Upper lobe of right lung (tissue), 1 donor: ENCODE results near the gene PPP1R11. TPM values are rescaled to one million over a fixed set of nuclear protein-coding genes. Genes with fewer than 3 reads are reported as not detected.
A peak's percentile ranks its signal among the peaks of the same experiment; 100 is the strongest.

Experiments used
- ATAC-seq: fragments of 200-7000 bp; cut with Tn5 transposase; one replicate; pipeline ENCODE4 v1.9.1; 2020; ENCODE audit warnings: mild to moderate bottlenecking, moderate library complexity
- DNase-seq: peaks from one replicate; pipeline ENCODE4 v3.0.0-alpha.2; 2020
- H3K27ac ChIP-seq: fragments of 200-600 bp; one replicate; pipeline ENCODE4 v1.8.0; 2022
- H3K27me3 ChIP-seq: fragments of 200-600 bp; one replicate; pipeline ENCODE4 v1.8.0; 2022; ENCODE audit warnings: mild to moderate bottlenecking
- H3K36me3 ChIP-seq: fragments of 200-600 bp; one replicate; pipeline ENCODE4 v1.8.0; 2022
- H3K4me1 ChIP-seq: fragments of 200-600 bp; one replicate; pipeline ENCODE4 v1.8.0; 2022
- H3K4me3 ChIP-seq: fragments of 200-600 bp; one replicate; pipeline ENCODE4 v1.8.0; 2022; ENCODE audit warnings: mild to moderate bottlenecking
- H3K9me3 ChIP-seq: fragments of 200-600 bp; one replicate; pipeline ENCODE4 v1.8.0; 2022
- intact Hi-C: fragments of 100-400 bp; cut with DNase I; formaldehyde crosslinking; loops from one replicate; pipeline ENCODE4 v1.11.0; 2022
- total RNA-seq: library from RNA; stranded (reverse); fragmentation: NEBNext Ultra II Directional; extraction: Animal tissue kit (Norgen Biotek cat#: 25700); gene quantifications from one replicate; pipeline ENCODE4 v1.2.1, GENCODE V29; 2021
- TF ChIP-seq, protein P1 (sequence below): fragments of 200-600 bp; IDR thresholded peaks from one replicate; pipeline ENCODE4 v1.8.0; 2022; ENCODE audit warnings: antibody characterized with exemption
- donor health status: DM: no; HTN: yes; CAD: no; lungs with severe emphysema.

The PPP1R11 gene
- total RNA-seq, 1 donor from 2014 or later: 62.6 TPM

DNA sequence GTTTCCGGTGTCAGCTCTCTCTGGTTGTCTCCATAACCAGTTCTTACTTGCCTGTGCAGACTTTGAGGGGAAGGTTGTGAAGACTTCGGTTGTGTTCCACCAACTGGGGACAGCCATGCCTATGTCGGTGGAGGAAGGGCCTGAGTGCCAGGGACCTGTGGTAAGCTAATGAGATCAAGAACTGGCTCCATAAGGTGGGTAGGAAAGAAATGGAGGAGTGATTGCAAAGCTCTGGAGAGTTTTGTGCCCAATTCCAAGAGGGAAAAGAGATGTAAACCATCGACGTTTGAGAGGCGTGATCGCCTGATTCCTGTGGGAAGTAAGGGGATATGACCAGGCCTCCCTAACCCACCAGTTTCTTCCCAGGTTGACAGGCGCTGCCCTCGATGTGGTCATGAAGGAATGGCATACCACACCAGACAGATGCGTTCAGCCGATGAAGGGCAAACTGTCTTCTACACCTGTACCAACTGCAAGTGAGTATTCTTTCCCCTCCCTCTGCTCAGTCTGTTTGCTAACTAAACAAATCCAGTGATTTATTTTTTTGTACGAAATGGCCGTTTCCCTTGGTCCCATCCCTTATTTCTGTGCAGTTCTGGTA, 5.0 kb upstream of the PPP1R11 start:
- H3K27me3 ChIP-seq: no peaks in the 10 kb centered on the region
- no peaks in the 10 kb centered on the region for H3K9me3 ChIP-seq
- H3K4me3 ChIP-seq: peak overlapping the region; percentile 78
- H3K4me1 ChIP-seq: peaks cover 26% of the 10 kb centered on the region
- DNase-seq: no peak
- H3K27ac ChIP-seq: peak overlapping the region; percentile 90
- TF ChIP-seq, protein P1, sequence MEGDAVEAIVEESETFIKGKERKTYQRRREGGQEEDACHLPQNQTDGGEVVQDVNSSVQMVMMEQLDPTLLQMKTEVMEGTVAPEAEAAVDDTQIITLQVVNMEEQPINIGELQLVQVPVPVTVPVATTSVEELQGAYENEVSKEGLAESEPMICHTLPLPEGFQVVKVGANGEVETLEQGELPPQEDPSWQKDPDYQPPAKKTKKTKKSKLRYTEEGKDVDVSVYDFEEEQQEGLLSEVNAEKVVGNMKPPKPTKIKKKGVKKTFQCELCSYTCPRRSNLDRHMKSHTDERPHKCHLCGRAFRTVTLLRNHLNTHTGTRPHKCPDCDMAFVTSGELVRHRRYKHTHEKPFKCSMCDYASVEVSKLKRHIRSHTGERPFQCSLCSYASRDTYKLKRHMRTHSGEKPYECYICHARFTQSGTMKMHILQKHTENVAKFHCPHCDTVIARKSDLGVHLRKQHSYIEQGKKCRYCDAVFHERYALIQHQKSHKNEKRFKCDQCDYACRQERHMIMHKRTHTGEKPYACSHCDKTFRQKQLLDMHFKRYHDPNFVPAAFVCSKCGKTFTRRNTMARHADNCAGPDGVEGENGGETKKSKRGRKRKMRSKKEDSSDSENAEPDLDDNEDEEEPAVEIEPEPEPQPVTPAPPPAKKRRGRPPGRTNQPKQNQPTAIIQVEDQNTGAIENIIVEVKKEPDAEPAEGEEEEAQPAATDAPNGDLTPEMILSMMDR: no peak
- intact Hi-C loops: no loop called here
- H3K36me3 ChIP-seq: peaks cover 16% of the 10 kb centered on the region
- ATAC-seq: peak; percentile 22

DNA sequence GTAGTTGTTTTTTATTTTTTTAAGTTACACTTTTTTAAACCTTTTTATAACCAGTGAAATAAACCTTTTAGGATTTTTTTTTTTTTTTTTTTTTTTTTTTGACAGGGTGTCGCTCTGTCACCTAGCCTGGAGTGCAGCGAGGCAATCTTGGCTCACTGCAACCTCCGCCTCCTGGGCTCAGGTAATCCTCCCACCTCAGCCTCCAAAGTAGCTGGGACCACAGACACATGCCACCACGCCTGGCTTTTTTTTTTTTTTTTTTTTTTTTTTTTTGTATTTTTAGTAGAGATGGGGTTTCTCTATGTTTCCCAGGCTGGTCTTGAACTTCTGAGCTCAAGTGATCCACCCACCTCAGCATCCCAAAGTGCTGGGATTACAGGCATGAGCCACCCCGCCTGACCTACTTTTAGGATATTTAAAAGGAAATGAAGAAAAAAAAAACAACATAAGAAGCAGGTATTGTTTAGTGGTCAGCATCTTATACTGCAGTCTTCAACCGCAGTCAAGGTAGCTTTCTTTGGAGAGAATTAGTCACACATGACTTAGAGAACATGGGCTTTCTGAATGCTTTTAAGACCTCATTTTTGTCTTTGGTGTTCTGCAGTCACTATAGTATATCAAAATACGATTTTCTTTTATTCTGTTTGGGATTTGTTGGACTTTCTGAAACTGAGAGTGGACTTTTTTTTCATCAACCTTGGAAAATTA, 4.4 kb upstream of the PPP1R11 start:
- DNase-seq (no peak), ATAC-seq (no peak)
- Histone ChIP-seq H3K27ac (peak overlapping the region; percentile 90), H3K4me1 (peaks cover 26% of the 10 kb centered on the region), H3K9me3 (no peaks in the 10 kb centered on the region), H3K36me3 (peaks cover 9% of the 10 kb centered on the region), H3K27me3 (no peaks in the 10 kb centered on the region), H3K4me3 (peak overlapping the region; percentile 78)
- TF ChIP-seq, protein P1: no peak
- intact Hi-C loops: no loop called here

DNA sequence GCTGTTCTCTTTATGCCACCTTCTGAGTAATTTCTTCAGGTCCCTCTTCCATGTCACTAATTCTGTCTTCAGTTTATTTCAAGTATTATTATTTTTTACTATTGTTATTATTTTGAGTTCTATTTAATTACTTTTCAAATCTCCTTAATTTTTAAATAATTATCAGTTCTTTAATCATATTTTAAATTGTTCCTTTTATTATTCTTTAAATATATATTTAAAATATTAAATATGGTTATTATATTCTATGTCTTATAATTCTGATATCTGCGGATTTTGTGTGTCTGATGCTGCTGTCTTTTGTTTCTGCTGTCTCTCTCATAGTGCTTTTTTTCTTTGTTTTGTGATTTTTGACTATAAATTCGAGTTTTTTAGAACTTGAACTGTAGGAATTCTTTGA, 3.7 kb upstream of the PPP1R11 start:
- ATAC-seq (no peak), DNase-seq (no peak)
- peaks cover 4% of the 10 kb centered on the region for H3K36me3 ChIP-seq
- intact Hi-C loops: no loop called here
- H3K4me1 ChIP-seq: peaks cover 32% of the 10 kb centered on the region
- TF ChIP-seq, protein P1: no peak
- no peak overlapping the region for H3K27ac ChIP-seq
- no peak overlapping the region for H3K4me3 ChIP-seq
- no peaks in the 10 kb centered on the region for H3K27me3 ChIP-seq
- no peaks in the 10 kb centered on the region for H3K9me3 ChIP-seq

DNA sequence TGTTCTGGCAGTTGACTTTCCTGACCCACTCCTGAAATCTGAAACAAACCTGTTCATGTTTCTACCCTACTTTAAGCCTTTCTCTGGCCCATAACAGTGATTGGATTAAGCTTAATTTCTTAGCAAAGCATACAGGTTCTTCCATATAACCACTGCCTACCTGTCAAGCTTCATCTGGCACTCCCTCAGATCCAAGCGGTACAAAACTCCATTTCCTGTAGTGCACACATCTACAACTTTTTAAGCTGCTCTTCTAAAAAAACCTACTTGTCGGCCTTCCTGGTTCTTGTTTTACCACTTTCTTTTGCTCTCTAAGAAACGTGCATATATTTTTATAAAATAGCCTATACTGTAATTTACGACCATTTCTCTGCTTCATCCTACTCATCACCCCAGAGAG, 916 bp upstream of the PPP1R11 start:
- Histone ChIP-seq H3K4me1 (peaks cover 24% of the 10 kb centered on the region), H3K27me3 (no peaks in the 10 kb centered on the region), H3K36me3 (peaks cover 10% of the 10 kb centered on the region), H3K9me3 (no peaks in the 10 kb centered on the region), H3K4me3 (peak overlapping the region; percentile 73), H3K27ac (peak overlapping the region; percentile 86)
- TF ChIP-seq, protein P1: no peak
- DNase-seq (no peak), ATAC-seq (no peak)
- intact Hi-C loops: no loop called here

DNA sequence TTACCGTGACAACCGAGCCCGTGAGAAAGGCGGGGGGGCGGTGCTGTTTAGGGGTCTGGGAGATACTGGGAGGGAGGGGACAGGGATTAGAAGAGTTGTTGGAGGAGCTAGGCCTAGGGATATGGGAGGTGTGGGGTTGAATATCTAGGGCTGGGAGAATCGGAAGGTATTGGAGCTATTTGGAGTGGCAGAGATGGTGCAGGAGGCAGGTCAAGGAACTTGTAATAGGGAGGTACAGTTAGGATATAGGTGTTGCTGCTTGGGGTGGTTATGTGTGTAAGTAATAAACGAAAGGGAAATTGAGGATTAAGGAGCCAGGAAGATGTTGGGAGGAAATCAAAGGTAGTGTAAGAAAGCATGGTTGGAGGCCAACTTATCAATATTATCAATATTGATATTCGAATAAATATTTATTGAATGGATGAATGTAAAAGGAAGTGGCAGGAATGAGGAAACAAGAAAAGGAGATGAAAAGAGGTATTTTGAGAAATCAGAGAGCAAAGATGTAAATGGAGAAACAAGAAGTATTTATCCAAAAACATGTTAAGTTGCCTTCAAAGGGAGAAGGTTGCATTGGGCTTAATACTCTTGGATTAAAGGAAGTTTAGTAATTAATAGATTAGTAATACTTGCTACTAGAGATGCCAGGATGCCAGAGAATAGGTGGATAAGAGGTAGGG, 602 bp downstream of the PPP1R11 start:
- Histone ChIP-seq H3K36me3 (peaks cover 10% of the 10 kb centered on the region), H3K27ac (peak overlapping the region; percentile 88), H3K9me3 (no peaks in the 10 kb centered on the region), H3K4me3 (peak overlapping the region; percentile 73), H3K27me3 (peaks cover 4% of the 10 kb centered on the region), H3K4me1 (peaks cover 18% of the 10 kb centered on the region)
- intact Hi-C loops: no loop called here
- TF ChIP-seq, protein P1: no peak
- DNase-seq: no peak
- no peak for ATAC-seq
